ENCODE data around the gene HCN4. TPM values are rescaled to one million over a fixed set of nuclear protein-coding genes. Genes with fewer than 3 reads are reported as not detected.

The HCN4 gene
- total RNA-seq, 4 donors from 2014 or later = under 0.01 to 0.10 TPM; not detected in 2

DNA sequence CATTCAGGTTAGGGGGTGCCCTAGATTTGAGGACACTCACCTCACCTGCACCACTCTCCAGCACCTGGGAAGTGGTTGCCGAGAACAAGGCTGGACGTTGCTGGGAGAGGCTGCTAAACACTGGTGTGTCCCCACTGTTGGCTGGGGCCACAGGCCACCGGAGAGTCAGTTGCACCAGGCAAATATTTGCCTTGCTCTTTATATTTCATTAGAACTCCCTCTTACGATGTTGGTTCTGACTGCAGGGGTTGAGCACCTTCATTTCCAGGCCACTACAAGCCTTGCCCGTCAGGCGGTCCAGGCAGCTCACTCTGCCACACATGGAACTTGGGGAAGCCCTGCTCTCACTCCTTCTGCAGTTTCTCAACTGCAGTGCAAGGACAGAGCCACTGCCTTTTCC is 30.7 kb downstream of the HCN4 start:
- Histone ChIP-seq H3K9me3 (no peaks in the 10 kb centered on the region), H3K27ac (no peak overlapping the region), H3K4me1 (peaks cover 4 to 14% of the 10 kb centered on the region in 2 donors), H3K27me3 (no peaks in the 10 kb centered on the region), H3K4me3 (replicated peaks in 1 of 3) (no peak overlapping the region), H3K36me3 (no peaks in the 10 kb centered on the region)
- TF ChIP-seq POLR2A (IDR thresholded peaks at IDR 0.05) = no peak
- TF ChIP-seq, protein P1, sequence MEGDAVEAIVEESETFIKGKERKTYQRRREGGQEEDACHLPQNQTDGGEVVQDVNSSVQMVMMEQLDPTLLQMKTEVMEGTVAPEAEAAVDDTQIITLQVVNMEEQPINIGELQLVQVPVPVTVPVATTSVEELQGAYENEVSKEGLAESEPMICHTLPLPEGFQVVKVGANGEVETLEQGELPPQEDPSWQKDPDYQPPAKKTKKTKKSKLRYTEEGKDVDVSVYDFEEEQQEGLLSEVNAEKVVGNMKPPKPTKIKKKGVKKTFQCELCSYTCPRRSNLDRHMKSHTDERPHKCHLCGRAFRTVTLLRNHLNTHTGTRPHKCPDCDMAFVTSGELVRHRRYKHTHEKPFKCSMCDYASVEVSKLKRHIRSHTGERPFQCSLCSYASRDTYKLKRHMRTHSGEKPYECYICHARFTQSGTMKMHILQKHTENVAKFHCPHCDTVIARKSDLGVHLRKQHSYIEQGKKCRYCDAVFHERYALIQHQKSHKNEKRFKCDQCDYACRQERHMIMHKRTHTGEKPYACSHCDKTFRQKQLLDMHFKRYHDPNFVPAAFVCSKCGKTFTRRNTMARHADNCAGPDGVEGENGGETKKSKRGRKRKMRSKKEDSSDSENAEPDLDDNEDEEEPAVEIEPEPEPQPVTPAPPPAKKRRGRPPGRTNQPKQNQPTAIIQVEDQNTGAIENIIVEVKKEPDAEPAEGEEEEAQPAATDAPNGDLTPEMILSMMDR (IDR thresholded peaks at IDR 0.05) = no peak
- WGBS, 2 donors = 85 to 92% methylated on average over 6 of the region's 6 CpGs
- DNase-seq = no peak
- intact Hi-C loops (cut with DNase I) = no loop called here

DNA sequence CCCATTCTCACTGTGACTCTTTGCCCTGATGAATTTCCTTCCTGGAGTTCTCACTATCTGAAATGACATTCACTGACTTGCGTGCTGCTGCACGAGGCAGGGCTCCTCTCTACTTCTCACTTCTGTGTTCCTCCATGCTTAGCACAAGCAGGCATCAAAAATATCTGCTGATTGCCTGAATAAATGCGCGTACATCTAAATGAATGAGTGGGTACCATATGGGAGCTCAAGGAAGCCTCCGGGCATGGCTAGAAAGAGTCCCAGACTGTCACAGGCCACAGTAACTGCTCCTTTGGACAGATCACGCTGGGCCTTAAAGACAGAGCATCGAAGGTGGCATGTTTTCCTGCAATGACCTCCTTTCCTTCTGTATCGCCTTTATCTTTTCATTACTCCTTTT is 31.6 kb downstream of the HCN4 start:
- Histone ChIP-seq H3K4me3 (replicated peaks in 1 of 3) (no peak overlapping the region), H3K27ac (no peak overlapping the region), H3K4me1 (peaks cover under 1 to 6% of the 10 kb centered on the region in 2 donors), H3K27me3 (no peaks in the 10 kb centered on the region), H3K36me3 (no peaks in the 10 kb centered on the region), H3K9me3 (no peaks in the 10 kb centered on the region)
- intact Hi-C loops (cut with DNase I) = no loop called here
- 84 to 91% methylated on average over 8 of the region's 8 CpGs for WGBS, 2 donors
- TF ChIP-seq, protein P1 (IDR thresholded peaks at IDR 0.05) = no peak
- no peak for TF ChIP-seq POLR2A (IDR thresholded peaks at IDR 0.05)
- DNase-seq = no peak

DNA sequence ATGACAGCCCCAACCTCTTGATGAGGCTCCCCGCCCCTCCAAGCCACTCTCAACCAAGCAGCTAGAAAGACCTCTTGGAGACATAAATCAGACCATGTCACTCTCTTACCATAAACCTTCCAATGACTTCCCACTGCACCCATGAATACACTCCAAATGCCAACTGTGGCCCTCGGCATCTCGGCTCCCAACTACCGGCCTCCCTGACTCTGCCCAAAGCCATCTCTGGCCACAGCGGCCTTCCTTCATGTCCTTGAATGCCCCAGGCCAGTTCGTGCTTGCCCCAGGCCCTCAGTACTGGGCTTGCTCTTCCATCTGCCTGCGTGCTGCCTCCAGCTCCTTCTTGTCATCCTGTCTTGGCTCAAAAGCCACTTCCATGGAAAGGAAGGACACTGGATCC is 32.0 kb downstream of the HCN4 start:
- Histone ChIP-seq H3K27ac (no peak overlapping the region), H3K4me3 (replicated peaks in 1 of 3) (no peak overlapping the region), H3K36me3 (no peaks in the 10 kb centered on the region), H3K9me3 (no peaks in the 10 kb centered on the region), H3K4me1 (peaks cover 0 to 4% of the 10 kb centered on the region in 2 donors), H3K27me3 (no peaks in the 10 kb centered on the region)
- intact Hi-C loops (cut with DNase I) = no loop called here
- TF ChIP-seq, protein P1 (IDR thresholded peaks at IDR 0.05) = no peak
- TF ChIP-seq POLR2A (IDR thresholded peaks at IDR 0.05) = no peak
- no peak for DNase-seq
- WGBS, 2 donors = 93% methylated on average over 7 of the region's 7 CpGs

- no peak overlapping the region for H3K4me3 ChIP-seq (replicated peaks in 1 of 3)
- H3K9me3 ChIP-seq = no peaks in the 10 kb centered on the region
- no peaks in the 10 kb centered on the region for H3K27me3 ChIP-seq
- H3K4me1 ChIP-seq = no peaks in the 10 kb centered on the region
- no peak for DNase-seq
- no peaks in the 10 kb centered on the region for H3K36me3 ChIP-seq
- no peak overlapping the region for H3K27ac ChIP-seq
- TF ChIP-seq POLR2A (IDR thresholded peaks at IDR 0.05) = no peak
- TF ChIP-seq, protein P1 (IDR thresholded peaks at IDR 0.05) = no peak
- WGBS, 2 donors = 53 to 57% methylated on average over 5 of the region's 5 CpGs
- intact Hi-C loops (cut with DNase I) = no loop called here
These were observed 33.3 kb downstream of the HCN4 start for GRCh38 chr15:73335471-73335870.

GRCh38 chr15:73335026-73335425 is 33.7 kb downstream of the HCN4 start:
- Histone ChIP-seq H3K27me3 (no peaks in the 10 kb centered on the region), H3K36me3 (no peaks in the 10 kb centered on the region), H3K4me1 (no peaks in the 10 kb centered on the region), H3K27ac (no peak overlapping the region), H3K4me3 (replicated peaks in 1 of 3) (no peak overlapping the region), H3K9me3 (no peaks in the 10 kb centered on the region)
- 42 to 49% methylated on average over 7 to 9 of the region's 9 CpGs for WGBS, 2 donors
- no peak for TF ChIP-seq POLR2A (IDR thresholded peaks at IDR 0.05)
- TF ChIP-seq, protein P1 (IDR thresholded peaks at IDR 0.05) = no peak
- intact Hi-C loops (cut with DNase I) = no loop called here
- no peak for DNase-seq

All from thyroid gland (tissue), 4 donors.